Nephron progenitor cell (in vitro differentiated cells): ENCODE results near the gene OCIAD1.
"Not testable (repeated sequence)": the region's sequence is repeated elsewhere in the genome, so short reads cannot be mapped to it uniquely, and the experiment has no call there.

ENCODE experiments used
- DNase-seq: peaks from one replicate; pipeline ENCODE4 v3.0.0; 2021
- H3K27ac Mint-ChIP-seq: 2 replicates; pipeline ENCODE4 v1.8.0; 2021; ENCODE audit warnings: mild to moderate bottlenecking, moderate library complexity, mixed read lengths
- H3K27me3 Mint-ChIP-seq: 2 replicates; pipeline ENCODE4 v1.8.0; 2021; ENCODE audit warnings: mild to moderate bottlenecking, low read depth, mixed read lengths; ENCODE audit not compliant: poor library complexity
- H3K36me3 Mint-ChIP-seq: 2 replicates; pipeline ENCODE4 v1.8.0; 2021; ENCODE audit warnings: low read depth, mixed read lengths
- H3K4me1 Mint-ChIP-seq: 2 replicates; pipeline ENCODE4 v1.8.0; 2021; ENCODE audit warnings: mixed read lengths
- H3K4me3 Mint-ChIP-seq: 2 replicates; pipeline ENCODE4 v1.8.0; 2021; ENCODE audit warnings: mild to moderate bottlenecking, moderate library complexity, mixed read lengths
- H3K9me3 Mint-ChIP-seq: 2 replicates; pipeline ENCODE4 v1.8.0; 2021; ENCODE audit warnings: mild to moderate bottlenecking, moderate library complexity, mixed read lengths
- CTCF ChIP-seq: fragments of 200-600 bp; sonication (generic); IDR thresholded peaks from 2 replicates; pipeline ENCODE4 v1.5.0; 2021; ENCODE audit warnings: antibody characterized with exemption

The OCIAD1 gene

GRCh38 chr4:48832571-48832970, 1.7 kb downstream of the OCIAD1 start:
- Mint-ChIP-seq H3K4me1 (peaks cover 35% of the 10 kb centered on the region), H3K36me3 (peaks cover 40% of the 10 kb centered on the region), H3K27ac (peak overlapping the region; percentile 100), H3K27me3 (peaks cover 5% of the 10 kb centered on the region), H3K9me3 (peaks cover 7% of the 10 kb centered on the region), H3K4me3 (peak overlapping the region; percentile 100)
- no peak for DNase-seq
- no peak for TF ChIP-seq CTCF

GRCh38 chr4:48836658-48837057, 5.8 kb downstream of the OCIAD1 start:
- Mint-ChIP-seq H3K27me3 (no peaks in the 10 kb centered on the region), H3K4me3 (no peak overlapping the region), H3K9me3 (no peaks in the 10 kb centered on the region), H3K36me3 (peaks cover 71% of the 10 kb centered on the region), H3K4me1 (peaks cover 18% of the 10 kb centered on the region), H3K27ac (no peak overlapping the region)
- TF ChIP-seq CTCF = no peak
- no peak for DNase-seq

- H3K36me3 Mint-ChIP-seq = peaks cover 76% of the 10 kb centered on the region
These were observed 10.3 kb downstream of the OCIAD1 start for GRCh38 chr4:48841045-48841827.

GRCh38 chr4:48844843-48845242, 14.0 kb downstream of the OCIAD1 start:
- Mint-ChIP-seq H3K27me3 (no peaks in the 10 kb centered on the region), H3K36me3 (peaks cover 77% of the 10 kb centered on the region), H3K27ac (peak overlapping the region; percentile 9), H3K9me3 (peaks cover 6% of the 10 kb centered on the region), H3K4me3 (no peak overlapping the region), H3K4me1 (no peaks in the 10 kb centered on the region)
- DNase-seq = no peak
- TF ChIP-seq CTCF = no peak

More at GRCh38 chr4:48841045-48841827, 10.3 kb downstream of the OCIAD1 start:
- no peaks in the 10 kb centered on the region for H3K4me1 Mint-ChIP-seq
- DNase-seq = no peak
- H3K9me3 Mint-ChIP-seq = no peaks in the 10 kb centered on the region
- H3K27ac Mint-ChIP-seq = peak overlapping the region; percentile 77
- H3K27me3 Mint-ChIP-seq = no peaks in the 10 kb centered on the region
- TF ChIP-seq CTCF = no peak
- H3K4me3 Mint-ChIP-seq = no peak overlapping the region

GRCh38 chr4:48848799-48849198, 17.9 kb downstream of the OCIAD1 start:
- H3K4me3 Mint-ChIP-seq, DNase-seq, H3K27me3 Mint-ChIP-seq, H3K27ac Mint-ChIP-seq, H3K9me3 Mint-ChIP-seq, H3K4me1 Mint-ChIP-seq: not testable (repeated sequence)
- H3K36me3 Mint-ChIP-seq = peaks cover 88% of the 10 kb centered on the region

- H3K27me3 Mint-ChIP-seq = no peaks in the 10 kb centered on the region
- TF ChIP-seq CTCF = no peak
- no peak overlapping the region for H3K4me3 Mint-ChIP-seq
- H3K9me3 Mint-ChIP-seq = peaks cover 6% of the 10 kb centered on the region
- no peak for DNase-seq
- H3K36me3 Mint-ChIP-seq = peaks cover 74% of the 10 kb centered on the region
- H3K4me1 Mint-ChIP-seq = no peaks in the 10 kb centered on the region
- no peak overlapping the region for H3K27ac Mint-ChIP-seq
These were observed 20.8 kb downstream of the OCIAD1 start for GRCh38 chr4:48851651-48852050.
